HUES64 (cell line): ENCODE measurements around the gene CNTN4.
"Not testable (repeated sequence)": the region's sequence is repeated elsewhere in the genome, so short reads cannot be mapped to it uniquely, and the experiment has no call there.

Source experiments
- H3K27ac ChIP-seq: 2 replicates; pipeline ENCODE4 v1.7.0; 2013; ENCODE audit warnings: low read depth, low read length, inconsistent platforms
- H3K27me3 ChIP-seq: 2 replicates; pipeline ENCODE4 v1.6.1; 2013; ENCODE audit warnings: mild to moderate bottlenecking, low read length; ENCODE audit not compliant: insufficient read depth
- H3K36me3 ChIP-seq: 2 replicates; pipeline ENCODE4 v1.6.1; 2013; ENCODE audit warnings: mild to moderate bottlenecking, low read length; ENCODE audit not compliant: insufficient read depth
- H3K4me1 ChIP-seq: 2 replicates; pipeline ENCODE4 v1.6.1; 2013; ENCODE audit warnings: mild to moderate bottlenecking, low read length, moderate library complexity; ENCODE audit not compliant: insufficient read depth
- H3K4me3 ChIP-seq: 2 replicates; pipeline ENCODE4 v1.5.1; 2013; ENCODE audit warnings: mild to moderate bottlenecking, low read length, moderate library complexity
- H3K9ac ChIP-seq: 2 replicates; pipeline ENCODE4 v1.6.1; 2013; ENCODE audit warnings: mild to moderate bottlenecking, low read depth, low read length
- H3K9me3 ChIP-seq: 2 replicates; pipeline ENCODE4 v1.6.1; 2013; ENCODE audit warnings: low read depth, low read length; ENCODE audit not compliant: insufficient read depth
- WGBS: fragments of 150-250, 120-280 bp; methylation state at CpG from one replicate; pipeline ENCODE4 v1.1.7; 2013; ENCODE audit warnings: missing lambda C conversion rate; 5-methylcytosine and 5-hydroxymethylcytosine counted together

Gene CNTN4

GRCh38 chr3:2793987-2794386 lies 695.3 kb downstream of the CNTN4 start:
- 93% methylated on average over 1 of the region's 1 CpG for WGBS
- H3K27me3 ChIP-seq, result no peaks in the 10 kb centered on the region
- no peak overlapping the region for H3K4me3 ChIP-seq
- no peaks in the 10 kb centered on the region for H3K9me3 ChIP-seq
- H3K36me3 ChIP-seq, result no peaks in the 10 kb centered on the region
- no peaks in the 10 kb centered on the region for H3K4me1 ChIP-seq
- H3K27ac ChIP-seq, result no peak overlapping the region
- no peak overlapping the region for H3K9ac ChIP-seq

DNA sequence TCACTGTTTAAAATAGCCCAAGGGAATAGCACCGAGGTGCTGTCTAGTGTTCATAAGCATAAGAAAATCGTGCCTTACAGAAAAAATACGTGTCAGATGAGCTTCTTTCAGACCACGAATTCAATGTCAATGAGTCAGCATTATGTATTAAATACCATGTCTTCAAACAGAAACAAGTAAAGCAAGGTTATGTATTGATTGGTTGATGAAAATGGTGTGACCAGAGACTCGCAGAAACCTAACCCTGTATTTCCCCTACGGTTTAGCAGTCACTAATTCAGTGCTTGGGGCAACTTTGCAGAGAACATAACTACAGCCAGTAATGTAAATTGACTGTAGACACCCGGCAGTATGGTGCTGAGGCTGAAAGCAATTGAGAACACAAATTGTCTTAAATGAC lies 703.8 kb downstream of the CNTN4 start:
- no peak overlapping the region for H3K27ac ChIP-seq
- no peaks in the 10 kb centered on the region for H3K27me3 ChIP-seq
- no peaks in the 10 kb centered on the region for H3K9me3 ChIP-seq
- 92% methylated on average over 7 of the region's 7 CpGs for WGBS
- H3K9ac ChIP-seq, result no peak overlapping the region
- H3K4me1 ChIP-seq, result no peaks in the 10 kb centered on the region
- H3K36me3 ChIP-seq, result no peaks in the 10 kb centered on the region
- no peak overlapping the region for H3K4me3 ChIP-seq

- Histone ChIP-seq H3K27ac (no peak overlapping the region), H3K4me3 (no peak overlapping the region), H3K36me3 (no peaks in the 10 kb centered on the region), H3K9ac (no peak overlapping the region), H3K27me3 (no peaks in the 10 kb centered on the region), H3K9me3 (no peaks in the 10 kb centered on the region), H3K4me1 (no peaks in the 10 kb centered on the region)
- WGBS, result 83% methylated on average over 1 of the region's 1 CpG
Observed at GRCh38 chr3:2807514-2807913, 708.8 kb downstream of the CNTN4 start.

GRCh38 chr3:2810723-2811122 lies 712.1 kb downstream of the CNTN4 start:
- 94% methylated on average over 1 of the region's 1 CpG for WGBS
- Histone ChIP-seq H3K36me3 (no peaks in the 10 kb centered on the region), H3K9me3 (no peaks in the 10 kb centered on the region), H3K27me3 (no peaks in the 10 kb centered on the region), H3K27ac (no peak overlapping the region), H3K4me1 (peaks cover 4% of the 10 kb centered on the region; the same call in 1 of the 2 replicates), H3K9ac (no peak overlapping the region), H3K4me3 (no peak overlapping the region)

- WGBS, result 91% methylated on average over 4 of the region's 4 CpGs
- peaks cover under 1% of the 10 kb centered on the region; the same call in 1 of the 2 replicates for H3K4me1 ChIP-seq
- no peak overlapping the region for H3K4me3 ChIP-seq
- H3K36me3 ChIP-seq, result no peaks in the 10 kb centered on the region
- no peak overlapping the region for H3K27ac ChIP-seq
- no peaks in the 10 kb centered on the region for H3K9me3 ChIP-seq
- H3K9ac ChIP-seq, result no peak overlapping the region
- no peaks in the 10 kb centered on the region for H3K27me3 ChIP-seq
Observed at GRCh38 chr3:2819571-2819970, 720.9 kb downstream of the CNTN4 start.

DNA sequence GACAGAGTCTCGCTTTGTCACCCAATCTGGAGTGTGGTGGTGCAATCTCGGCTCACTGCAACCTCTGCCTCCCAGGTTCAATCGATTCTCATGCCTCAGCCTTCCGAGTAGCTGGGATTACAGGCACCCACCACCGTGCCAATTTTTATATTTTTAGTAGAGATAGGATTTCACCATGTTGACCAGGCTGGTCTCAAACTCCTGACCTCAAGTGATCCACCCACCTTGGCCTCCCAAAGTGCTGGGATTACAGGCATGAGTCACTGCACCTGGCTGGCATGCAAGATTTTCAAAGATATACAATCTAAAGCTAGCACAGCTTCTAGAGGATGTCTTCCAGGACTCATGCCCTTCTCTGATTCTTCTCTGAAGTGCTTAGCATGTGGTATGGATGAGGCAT lies 722.3 kb downstream of the CNTN4 start:
- H3K36me3 ChIP-seq, H3K27me3 ChIP-seq, H3K4me3 ChIP-seq, H3K27ac ChIP-seq, H3K9ac ChIP-seq, H3K4me1 ChIP-seq, H3K9me3 ChIP-seq: not testable (repeated sequence)
- whole genome bisulfite sequencing, result 99% methylated on average over 4 of the region's 5 CpGs

DNA sequence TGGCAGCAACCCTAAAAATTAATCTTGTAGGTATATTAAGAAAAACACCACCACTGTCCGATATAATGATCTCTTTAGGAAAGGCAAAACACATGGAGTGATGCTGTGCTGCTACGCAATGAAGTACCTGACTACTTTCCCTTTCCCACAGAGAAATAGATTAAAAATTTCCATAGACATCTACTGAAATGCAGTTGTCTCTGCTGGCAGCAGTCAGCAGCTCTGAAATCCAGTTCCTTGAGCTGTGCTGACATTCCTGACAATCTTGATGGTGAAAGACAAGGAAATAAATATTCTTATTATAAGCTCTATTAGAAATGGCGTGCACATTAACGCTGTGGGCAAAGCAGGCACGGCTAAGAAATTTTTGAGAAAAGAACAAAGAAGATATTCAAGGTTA lies 723.9 kb downstream of the CNTN4 start:
- 94% methylated on average over 5 of the region's 5 CpGs for WGBS
- Histone ChIP-seq H3K9me3 (no peaks in the 10 kb centered on the region), H3K4me3 (no peak overlapping the region), H3K4me1 (no peaks in the 10 kb centered on the region), H3K27me3 (no peaks in the 10 kb centered on the region), H3K36me3 (no peaks in the 10 kb centered on the region), H3K27ac (no peak overlapping the region), H3K9ac (no peak overlapping the region)

DNA sequence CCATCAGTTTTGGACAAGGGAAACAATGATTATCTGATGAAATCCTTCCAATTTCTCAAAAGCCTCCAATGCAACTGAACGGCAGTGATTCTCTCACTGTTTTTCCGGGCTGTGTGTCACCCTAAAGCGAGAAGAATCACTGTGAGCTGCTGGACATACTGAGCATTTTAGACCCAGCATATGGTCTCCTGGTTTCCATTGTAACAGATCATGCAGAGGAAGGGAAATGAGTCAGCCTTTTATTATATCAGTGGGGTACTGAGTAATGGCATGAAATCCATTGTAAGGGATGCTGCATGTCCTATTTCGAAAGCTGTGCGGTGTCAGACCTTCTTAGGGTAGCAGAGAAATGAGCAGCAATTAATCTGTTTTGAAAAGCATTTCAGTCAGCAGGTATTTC lies 724.4 kb downstream of the CNTN4 start:
- no peak overlapping the region for H3K27ac ChIP-seq
- H3K9me3 ChIP-seq, result no peaks in the 10 kb centered on the region
- no peak overlapping the region for H3K4me3 ChIP-seq
- H3K9ac ChIP-seq, result no peak overlapping the region
- H3K36me3 ChIP-seq, result no peaks in the 10 kb centered on the region
- whole genome bisulfite sequencing, result 91% methylated on average over 5 of the region's 5 CpGs
- H3K4me1 ChIP-seq, result no peaks in the 10 kb centered on the region
- no peaks in the 10 kb centered on the region for H3K27me3 ChIP-seq

- Histone ChIP-seq H3K4me3 (no peak overlapping the region), H3K36me3 (no peaks in the 10 kb centered on the region), H3K27ac (no peak overlapping the region), H3K27me3 (no peaks in the 10 kb centered on the region), H3K9ac (no peak overlapping the region), H3K4me1 (no peaks in the 10 kb centered on the region), H3K9me3 (no peaks in the 10 kb centered on the region)
- 91% methylated on average over 8 of the region's 8 CpGs for WGBS
Observed at GRCh38 chr3:2823437-2824211, 725.0 kb downstream of the CNTN4 start.

DNA sequence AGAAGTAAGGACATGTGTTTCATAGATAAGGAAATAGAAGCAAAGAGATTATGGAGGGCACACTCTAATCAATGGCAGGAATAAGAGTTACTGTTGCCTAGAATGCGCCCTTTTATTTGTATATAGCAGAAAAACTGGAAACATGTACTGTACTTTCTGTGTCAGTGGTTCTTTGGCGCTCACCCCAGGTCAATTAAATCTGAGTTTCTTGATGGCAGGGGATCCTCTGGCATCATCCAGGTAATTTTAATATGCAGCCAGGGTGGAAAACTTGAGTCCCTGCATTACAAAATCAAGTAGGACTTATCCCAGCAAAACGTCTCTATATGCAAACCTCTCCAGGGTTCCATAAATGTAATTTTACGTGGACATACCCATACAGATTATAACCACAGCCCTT lies 727.4 kb downstream of the CNTN4 start:
- H3K36me3 ChIP-seq, result no peaks in the 10 kb centered on the region
- H3K27me3 ChIP-seq, result no peaks in the 10 kb centered on the region
- H3K9me3 ChIP-seq, result no peaks in the 10 kb centered on the region
- H3K27ac ChIP-seq, result no peak overlapping the region
- no peaks in the 10 kb centered on the region for H3K4me1 ChIP-seq
- no peak overlapping the region for H3K9ac ChIP-seq
- 88% methylated on average over 4 of the region's 4 CpGs for WGBS
- H3K4me3 ChIP-seq, result no peak overlapping the region

DNA sequence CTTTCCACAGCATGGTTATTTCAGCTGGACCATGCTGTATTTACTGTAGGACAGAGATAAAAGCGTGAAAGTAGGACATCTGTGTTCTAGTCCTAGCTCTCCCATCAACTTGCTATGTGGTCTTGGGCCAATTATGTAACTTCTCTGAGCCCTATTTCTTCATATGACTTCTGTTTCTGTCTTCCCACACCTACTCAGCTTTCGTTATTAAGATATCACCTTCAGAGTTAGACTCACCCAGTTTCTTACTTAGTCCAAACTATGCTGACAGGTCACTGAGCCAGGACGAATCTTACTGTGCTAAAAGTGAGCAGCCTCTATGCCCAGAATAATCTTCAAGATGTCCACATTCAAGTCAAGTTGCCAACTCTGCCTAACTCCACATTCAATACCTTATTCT lies 727.8 kb downstream of the CNTN4 start:
- H3K4me1 ChIP-seq, result no peaks in the 10 kb centered on the region
- H3K9me3 ChIP-seq, result no peaks in the 10 kb centered on the region
- H3K27ac ChIP-seq, result no peak overlapping the region
- no peak overlapping the region for H3K9ac ChIP-seq
- H3K36me3 ChIP-seq, result no peaks in the 10 kb centered on the region
- no peaks in the 10 kb centered on the region for H3K27me3 ChIP-seq
- 91% methylated on average over 3 of the region's 3 CpGs for WGBS
- no peak overlapping the region for H3K4me3 ChIP-seq

- no peak overlapping the region for H3K4me3 ChIP-seq
- no peaks in the 10 kb centered on the region for H3K4me1 ChIP-seq
- 90% methylated on average over 5 of the region's 6 CpGs for WGBS
Observed at GRCh38 chr3:2837239-2837638, 738.6 kb downstream of the CNTN4 start.

More at GRCh38 chr3:2837239-2837638, 738.6 kb downstream of the CNTN4 start:
- H3K9ac ChIP-seq, result no peak overlapping the region
- no peak overlapping the region for H3K27ac ChIP-seq
- H3K27me3 ChIP-seq, result no peaks in the 10 kb centered on the region
- no peaks in the 10 kb centered on the region for H3K36me3 ChIP-seq
- H3K9me3 ChIP-seq, result no peaks in the 10 kb centered on the region
